Mucosa of rectum (tissue), 2 donors: Measurements from ENCODE around the gene SLIT2.

Experiments
- H3K27ac ChIP-seq, 2 donors: one replicate each; pipeline ENCODE4 v1.7.0; 2013; ENCODE audit warnings: inconsistent platforms in 2 of 2, low read depth in 2 of 2, low read length in 2 of 2
- H3K27me3 ChIP-seq, 2 donors: one replicate each; pipeline ENCODE4 v1.7.0; 2013; ENCODE audit warnings: low read length in 2 of 2; ENCODE audit not compliant: control insufficient read depth in 2 of 2, insufficient read depth in 2 of 2
- H3K36me3 ChIP-seq, 2 donors: one replicate each; pipeline ENCODE4 v1.7.0; 2013; ENCODE audit warnings: low read length in 2 of 2; ENCODE audit not compliant: control insufficient read depth in 2 of 2, insufficient read depth in 2 of 2
- H3K4me1 ChIP-seq, 2 donors: one replicate each; pipeline ENCODE4 v1.7.0; 2013; ENCODE audit warnings: low read length in 2 of 2, mild to moderate bottlenecking in 1 of 2; ENCODE audit not compliant: control insufficient read depth in 2 of 2, insufficient read depth in 2 of 2
- H3K4me3 ChIP-seq, 2 donors: one replicate each; pipeline ENCODE4 v1.7.0; 2013; ENCODE audit warnings: low read length in 2 of 2
- H3K9ac ChIP-seq, 2 donors: one replicate each; pipeline ENCODE4 v1.7.0; 2013; ENCODE audit warnings: low read length in 2 of 2, low read depth in 1 of 2, mild to moderate bottlenecking in 1 of 2
- H3K9me3 ChIP-seq, 2 donors: one replicate each; pipeline ENCODE4 v1.7.0; 2013; ENCODE audit warnings: low read length in 2 of 2; ENCODE audit not compliant: control insufficient read depth in 2 of 2
- donor health status: healthy.
- donor health status: Normal muscosa, but diverticular disease.

Gene SLIT2

GRCh38 chr4:20264688-20265087, 13.0 kb downstream of the SLIT2 start:
- Histone ChIP-seq H3K27me3 (no peaks in the 10 kb centered on the region), H3K9ac (no peak overlapping the region), H3K4me3 (no peak overlapping the region), H3K27ac (no peak overlapping the region), H3K4me1 (no peaks in the 10 kb centered on the region), H3K9me3 (no peaks in the 10 kb centered on the region), H3K36me3 (no peaks in the 10 kb centered on the region)

DNA sequence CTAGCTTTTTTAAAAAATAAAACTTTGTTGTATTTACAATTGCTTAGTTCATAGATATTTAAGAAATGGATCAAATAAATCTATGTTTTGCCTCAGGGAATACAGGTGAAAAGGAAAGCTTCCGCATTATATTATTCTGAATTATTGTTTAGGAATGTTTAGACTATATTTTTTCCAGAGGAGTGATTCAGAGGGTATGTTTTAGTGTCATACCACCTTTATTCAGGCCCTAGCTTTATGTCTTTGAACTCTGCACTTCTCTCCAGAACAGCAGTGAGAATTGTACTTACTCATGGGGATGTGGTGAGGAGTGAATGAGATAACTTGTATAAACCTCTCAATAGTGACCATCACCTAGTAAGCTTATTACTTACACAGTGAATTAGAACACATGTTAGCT, 14.0 kb downstream of the SLIT2 start:
- H3K9ac ChIP-seq = no peak overlapping the region
- H3K4me3 ChIP-seq = no peak overlapping the region
- H3K36me3 ChIP-seq = no peaks in the 10 kb centered on the region
- H3K4me1 ChIP-seq = no peaks in the 10 kb centered on the region
- H3K9me3 ChIP-seq = no peaks in the 10 kb centered on the region
- H3K27me3 ChIP-seq = no peaks in the 10 kb centered on the region
- H3K27ac ChIP-seq = no peak overlapping the region

- Histone ChIP-seq H3K4me1 (no peaks in the 10 kb centered on the region), H3K36me3 (no peaks in the 10 kb centered on the region), H3K4me3 (no peak overlapping the region), H3K9me3 (no peaks in the 10 kb centered on the region), H3K27me3 (no peaks in the 10 kb centered on the region), H3K27ac (no peak overlapping the region), H3K9ac (no peak overlapping the region)
Observed at GRCh38 chr4:20266215-20267082, 14.7 kb downstream of the SLIT2 start.

- no peak overlapping the region for H3K27ac ChIP-seq
- no peaks in the 10 kb centered on the region for H3K27me3 ChIP-seq
- H3K4me1 ChIP-seq = no peaks in the 10 kb centered on the region
- no peaks in the 10 kb centered on the region for H3K36me3 ChIP-seq
- H3K9me3 ChIP-seq = no peaks in the 10 kb centered on the region
- H3K9ac ChIP-seq = no peak overlapping the region
- H3K4me3 ChIP-seq = no peak overlapping the region
Observed at GRCh38 chr4:20268028-20268427, 16.3 kb downstream of the SLIT2 start.

GRCh38 chr4:20269320-20269719, 17.6 kb downstream of the SLIT2 start:
- no peak overlapping the region for H3K27ac ChIP-seq
- no peak overlapping the region for H3K9ac ChIP-seq
- H3K36me3 ChIP-seq = no peaks in the 10 kb centered on the region
- no peaks in the 10 kb centered on the region for H3K4me1 ChIP-seq
- H3K27me3 ChIP-seq = no peaks in the 10 kb centered on the region
- H3K9me3 ChIP-seq = no peaks in the 10 kb centered on the region
- no peak overlapping the region for H3K4me3 ChIP-seq

DNA sequence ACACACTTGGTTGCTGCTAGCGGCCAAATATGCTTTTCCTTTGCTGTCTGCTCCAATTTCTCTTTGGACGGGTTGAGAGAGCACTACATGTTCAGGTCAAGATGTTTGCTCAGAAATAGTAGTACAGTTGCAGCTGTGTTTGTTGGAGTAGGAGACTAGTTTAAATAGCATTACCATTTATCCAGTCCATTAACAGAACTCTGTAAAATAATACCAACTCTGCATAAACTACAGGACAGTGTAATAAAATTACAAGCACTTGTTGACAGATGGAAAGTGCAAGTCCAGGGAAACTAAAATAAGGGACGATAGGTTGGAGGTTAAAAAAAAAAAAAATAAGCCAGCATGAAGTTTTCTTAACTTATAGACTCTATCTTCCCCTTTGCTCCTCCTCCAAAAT, 20.2 kb downstream of the SLIT2 start:
- H3K4me3 ChIP-seq = no peak overlapping the region
- H3K9ac ChIP-seq = no peak overlapping the region
- H3K27ac ChIP-seq = no peak overlapping the region
- H3K36me3 ChIP-seq = no peaks in the 10 kb centered on the region
- H3K9me3 ChIP-seq = no peaks in the 10 kb centered on the region
- no peaks in the 10 kb centered on the region for H3K4me1 ChIP-seq
- H3K27me3 ChIP-seq = no peaks in the 10 kb centered on the region

GRCh38 chr4:20272411-20272872, 20.7 kb downstream of the SLIT2 start:
- Histone ChIP-seq H3K4me1 (no peaks in the 10 kb centered on the region), H3K9me3 (no peaks in the 10 kb centered on the region), H3K4me3 (no peak overlapping the region), H3K27me3 (no peaks in the 10 kb centered on the region), H3K36me3 (no peaks in the 10 kb centered on the region), H3K27ac (no peak overlapping the region), H3K9ac (no peak overlapping the region)

DNA sequence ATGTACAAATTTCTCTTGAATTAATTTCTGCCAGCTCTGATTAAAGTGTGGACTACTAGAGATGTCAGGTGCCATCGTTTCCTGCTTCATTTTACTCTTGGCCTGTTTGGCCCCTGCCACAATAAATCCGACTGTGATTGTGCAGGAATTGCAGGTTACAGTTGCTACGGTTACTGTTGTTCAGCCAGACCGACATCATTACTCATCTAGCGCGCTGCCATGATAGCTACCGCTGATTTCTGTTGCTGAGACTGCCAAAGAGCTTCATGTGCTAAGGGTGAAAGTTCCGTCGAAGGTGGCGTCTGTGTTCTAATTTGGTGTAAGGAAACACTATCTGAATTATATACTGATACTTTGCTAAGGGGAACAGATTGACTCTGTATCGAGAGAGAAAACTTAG, 22.1 kb downstream of the SLIT2 start:
- Histone ChIP-seq H3K27ac (no peak overlapping the region), H3K4me1 (no peaks in the 10 kb centered on the region), H3K36me3 (no peaks in the 10 kb centered on the region)

GRCh38 chr4:20276848-20277247, 25.1 kb downstream of the SLIT2 start:
- Histone ChIP-seq H3K27me3 (no peaks in the 10 kb centered on the region), H3K36me3 (no peaks in the 10 kb centered on the region), H3K27ac (no peak overlapping the region), H3K4me1 (no peaks in the 10 kb centered on the region), H3K4me3 (no peak overlapping the region), H3K9ac (no peak overlapping the region), H3K9me3 (no peaks in the 10 kb centered on the region)

More for the DNA sequence above, 22.1 kb downstream of the SLIT2 start:
- no peak overlapping the region for H3K9ac ChIP-seq
- H3K4me3 ChIP-seq = no peak overlapping the region
- no peaks in the 10 kb centered on the region for H3K9me3 ChIP-seq
- H3K27me3 ChIP-seq = no peaks in the 10 kb centered on the region

DNA sequence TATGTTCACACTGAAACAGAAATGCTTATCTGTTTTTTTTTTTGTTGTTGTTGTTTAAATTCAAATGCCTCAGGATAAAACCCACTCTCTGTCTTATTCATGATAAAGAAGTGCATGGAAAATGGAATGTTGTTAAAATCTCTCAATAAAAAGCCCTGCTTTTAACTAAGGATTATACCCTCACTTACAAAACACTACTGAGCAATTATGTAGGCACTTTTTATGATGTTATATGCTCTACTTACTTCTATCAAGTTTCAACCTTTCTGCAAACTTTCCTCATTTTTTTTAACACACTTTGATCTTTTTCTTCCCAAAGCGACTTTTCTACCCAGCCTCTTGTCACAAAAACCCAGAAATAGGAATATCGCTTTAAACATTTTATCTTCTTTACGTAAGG, 26.5 kb downstream of the SLIT2 start:
- Histone ChIP-seq H3K4me1 (no peaks in the 10 kb centered on the region), H3K27ac (no peak overlapping the region), H3K9me3 (no peaks in the 10 kb centered on the region), H3K36me3 (no peaks in the 10 kb centered on the region), H3K4me3 (no peak overlapping the region), H3K27me3 (no peaks in the 10 kb centered on the region), H3K9ac (no peak overlapping the region)
